HFFc6 (cell line): ENCODE results near the gene KATNAL1. TPM values are rescaled to one million over a fixed set of nuclear protein-coding genes. Genes with fewer than 3 reads are reported as not detected.
A peak's percentile ranks its signal among the peaks of the same experiment; 100 is the strongest.

Source experiments
- DNase-seq: peaks from one replicate; pipeline ENCODE4 v3.0.0-alpha.2; 2018
- H3K27ac Mint-ChIP-seq: 2 replicates; pipeline ENCODE4 v1.8.0; 2020; ENCODE audit warnings: mild to moderate bottlenecking, mixed read lengths
- H3K27me3 Mint-ChIP-seq: 2 replicates; pipeline ENCODE4 v1.8.0; 2021; ENCODE audit warnings: mild to moderate bottlenecking, moderate library complexity, mixed read lengths; ENCODE audit not compliant: insufficient read depth
- H3K36me3 Mint-ChIP-seq: 2 replicates; pipeline ENCODE4 v1.8.0; 2021; ENCODE audit warnings: low read depth, mixed read lengths
- H3K4me1 Mint-ChIP-seq: 2 replicates; pipeline ENCODE4 v1.8.0; 2020; ENCODE audit warnings: low read depth, mixed read lengths
- H3K4me3 Mint-ChIP-seq: 2 replicates; pipeline ENCODE4 v1.8.0; 2020; ENCODE audit warnings: mild to moderate bottlenecking, moderate library complexity, mixed read lengths
- H3K9me3 Mint-ChIP-seq: 2 replicates; pipeline ENCODE4 v1.8.0; 2020; ENCODE audit warnings: mild to moderate bottlenecking, mixed read lengths
- total RNA-seq, 6 experiments: library from RNA; stranded (reverse); fragmentation: NEBNext Ultra II Directional; extraction: Animal tissue kit (Norgen Biotek cat#: 25700); gene quantifications; 2 replicates in 1 of 6; 3 replicates in 5 of 6; pipeline ENCODE4 v1.2.3, GENCODE V29; 2021
- TF ChIP-seq, protein P1 (sequence below): fragments of 200-600 bp; sonication (generic); IDR thresholded peaks from 2 replicates; pipeline ENCODE4 v1.5.0; 2021; ENCODE audit warnings: antibody characterized with exemption, mild to moderate bottlenecking

KATNAL1 gene
- total RNA-seq, 6 experiments from 2014 or later = 48.2 to 71.4 (median 61.2) TPM

DNA sequence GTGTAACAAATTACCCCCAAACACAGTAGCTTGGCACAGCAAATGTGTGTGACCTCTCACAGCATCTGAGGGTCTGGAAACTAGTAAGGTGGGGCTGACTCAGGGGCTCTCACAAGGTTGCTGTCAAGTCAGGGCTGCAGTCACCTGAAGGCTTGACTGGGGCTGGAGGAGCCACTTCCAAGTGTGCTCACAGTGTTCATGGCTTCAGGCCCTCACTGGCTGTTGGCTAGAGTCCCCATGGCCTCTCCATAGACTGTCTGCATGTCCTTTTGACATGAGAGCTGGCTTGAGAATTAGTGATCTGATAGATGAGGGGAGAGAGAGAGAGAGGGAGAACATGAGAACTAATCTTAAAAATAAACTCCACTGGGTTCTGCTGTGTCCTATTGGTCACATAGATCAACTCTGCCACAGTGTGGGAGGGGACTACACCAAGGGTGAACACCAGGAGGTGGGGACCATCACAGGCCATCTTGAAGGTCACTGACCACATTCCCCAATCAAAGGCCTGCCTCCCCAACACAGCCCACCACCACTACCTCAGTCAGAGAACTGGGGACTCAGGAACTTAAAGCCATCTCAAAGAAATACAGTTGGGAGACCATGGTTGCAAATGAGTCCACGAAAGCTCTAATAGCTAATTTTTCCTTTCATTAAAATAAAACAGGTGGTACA, 38.2 kb upstream of the KATNAL1 start:
- H3K9me3 Mint-ChIP-seq = no peaks in the 10 kb centered on the region
- peaks cover 3% of the 10 kb centered on the region; the same call in 1 of the 2 replicates for H3K36me3 Mint-ChIP-seq
- H3K4me3 Mint-ChIP-seq = no peak overlapping the region
- DNase-seq = no peak
- TF ChIP-seq, protein P1, sequence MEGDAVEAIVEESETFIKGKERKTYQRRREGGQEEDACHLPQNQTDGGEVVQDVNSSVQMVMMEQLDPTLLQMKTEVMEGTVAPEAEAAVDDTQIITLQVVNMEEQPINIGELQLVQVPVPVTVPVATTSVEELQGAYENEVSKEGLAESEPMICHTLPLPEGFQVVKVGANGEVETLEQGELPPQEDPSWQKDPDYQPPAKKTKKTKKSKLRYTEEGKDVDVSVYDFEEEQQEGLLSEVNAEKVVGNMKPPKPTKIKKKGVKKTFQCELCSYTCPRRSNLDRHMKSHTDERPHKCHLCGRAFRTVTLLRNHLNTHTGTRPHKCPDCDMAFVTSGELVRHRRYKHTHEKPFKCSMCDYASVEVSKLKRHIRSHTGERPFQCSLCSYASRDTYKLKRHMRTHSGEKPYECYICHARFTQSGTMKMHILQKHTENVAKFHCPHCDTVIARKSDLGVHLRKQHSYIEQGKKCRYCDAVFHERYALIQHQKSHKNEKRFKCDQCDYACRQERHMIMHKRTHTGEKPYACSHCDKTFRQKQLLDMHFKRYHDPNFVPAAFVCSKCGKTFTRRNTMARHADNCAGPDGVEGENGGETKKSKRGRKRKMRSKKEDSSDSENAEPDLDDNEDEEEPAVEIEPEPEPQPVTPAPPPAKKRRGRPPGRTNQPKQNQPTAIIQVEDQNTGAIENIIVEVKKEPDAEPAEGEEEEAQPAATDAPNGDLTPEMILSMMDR = no peak
- peaks cover 2% of the 10 kb centered on the region for H3K27me3 Mint-ChIP-seq
- peaks cover 44% of the 10 kb centered on the region for H3K4me1 Mint-ChIP-seq
- no peak overlapping the region for H3K27ac Mint-ChIP-seq

GRCh38 chr13:30341815-30342570, 34.6 kb upstream of the KATNAL1 start:
- peak; percentile 94 for DNase-seq
- Mint-ChIP-seq H3K27me3 (no peaks in the 10 kb centered on the region), H3K9me3 (no peaks in the 10 kb centered on the region), H3K4me3 (peak overlapping the region; percentile 76), H3K27ac (peak overlapping the region; percentile 85), H3K36me3 (peaks cover 3% of the 10 kb centered on the region; the same call in 1 of the 2 replicates), H3K4me1 (peaks cover 79% of the 10 kb centered on the region)
- TF ChIP-seq, protein P1 = no peak

DNA sequence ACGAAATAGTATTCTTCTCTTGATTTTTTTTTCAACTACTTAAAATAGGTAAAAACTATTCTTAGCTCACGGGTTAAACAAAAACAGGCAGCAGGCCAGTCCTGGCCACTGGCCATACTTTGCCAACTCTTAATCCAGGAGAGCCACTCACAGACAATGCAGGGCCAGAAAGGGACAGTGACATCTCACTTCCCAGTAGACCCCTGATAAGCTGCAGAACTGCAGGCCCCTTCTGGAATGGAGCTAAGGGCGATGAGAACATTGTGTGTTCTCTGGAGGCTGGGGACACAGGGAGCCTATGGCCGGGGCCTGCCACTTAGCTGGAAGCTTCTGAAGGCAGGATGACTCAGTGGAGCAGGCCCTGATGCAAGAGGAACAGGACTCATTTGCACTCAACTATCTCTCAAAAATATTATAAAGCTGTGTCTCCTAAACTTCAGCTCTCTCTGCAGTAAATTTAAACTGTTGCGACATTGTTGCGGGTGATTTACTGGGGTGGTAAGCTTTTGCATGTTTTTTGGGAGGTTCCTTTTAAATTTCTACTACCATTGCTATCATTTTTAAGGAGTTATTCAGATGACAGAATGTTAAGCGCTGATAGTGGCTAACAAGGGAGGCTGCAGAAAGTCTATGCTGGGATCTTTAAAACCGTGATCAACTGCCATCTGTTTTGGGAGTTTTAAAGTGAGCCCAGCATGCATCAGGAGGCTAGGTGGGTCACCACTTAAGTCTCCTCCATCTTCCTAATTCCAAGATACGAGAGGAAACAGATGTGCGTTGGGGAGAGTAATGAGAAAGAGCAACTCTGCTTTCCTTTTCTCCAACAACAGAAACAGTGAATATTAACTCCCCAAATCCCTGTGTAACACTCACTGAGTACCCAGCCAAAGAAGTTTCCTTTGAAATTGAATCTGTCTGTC, 33.2 kb upstream of the KATNAL1 start:
- no peaks in the 10 kb centered on the region for H3K27me3 Mint-ChIP-seq
- peak overlapping the region; percentile 85 for H3K27ac Mint-ChIP-seq
- peak overlapping the region; percentile 78 for H3K4me3 Mint-ChIP-seq

GRCh38 chr13:30339738-30340330, 32.5 kb upstream of the KATNAL1 start:
- Mint-ChIP-seq H3K27ac (peak overlapping the region; percentile 85), H3K36me3 (no peaks in the 10 kb centered on the region), H3K4me3 (peak overlapping the region; percentile 23; the same call in 1 of the 2 replicates), H3K9me3 (no peaks in the 10 kb centered on the region), H3K27me3 (no peaks in the 10 kb centered on the region), H3K4me1 (peaks cover 76% of the 10 kb centered on the region)
- TF ChIP-seq, protein P1 = no peak
- no peak for DNase-seq

More for the DNA sequence above, 33.2 kb upstream of the KATNAL1 start:
- DNase-seq = peak; percentile 93
- no peaks in the 10 kb centered on the region for H3K9me3 Mint-ChIP-seq
- peaks cover 82% of the 10 kb centered on the region for H3K4me1 Mint-ChIP-seq
- H3K36me3 Mint-ChIP-seq = no peaks in the 10 kb centered on the region
- TF ChIP-seq, protein P1 = no peak

GRCh38 chr13:30338952-30339351, 31.6 kb upstream of the KATNAL1 start:
- Mint-ChIP-seq H3K4me3 (peak overlapping the region; percentile 41), H3K36me3 (no peaks in the 10 kb centered on the region), H3K27me3 (no peaks in the 10 kb centered on the region), H3K9me3 (no peaks in the 10 kb centered on the region), H3K4me1 (peaks cover 74% of the 10 kb centered on the region), H3K27ac (peak overlapping the region; percentile 85)
- TF ChIP-seq, protein P1 = no peak
- no peak for DNase-seq
